Spinal cord (tissue), 10 donors: Measurements from ENCODE around the gene RNASEH2C. TPM values are rescaled to one million over a fixed set of nuclear protein-coding genes. Genes with fewer than 3 reads are reported as not detected.

Source experiments
- DNase-seq, 6 donors: peaks; one replicate each; pipeline versions ENCODE4 v3.0.0 to v3.0.0-alpha.2; 2013 to 2015; ENCODE audit warnings: low spot score in 6 of 6, low read depth in 4 of 6
- H3K27ac ChIP-seq: one replicate; pipeline ENCODE4 v1.5.1; 2013; ENCODE audit warnings: low read depth, low read length, control low read depth
- H3K27me3 ChIP-seq: one replicate; pipeline ENCODE4 v1.6.1; 2013; ENCODE audit warnings: low read length; ENCODE audit not compliant: control insufficient read depth, insufficient read depth
- H3K36me3 ChIP-seq: one replicate; pipeline ENCODE4 v1.6.1; 2013; ENCODE audit warnings: low read length; ENCODE audit not compliant: control insufficient read depth, insufficient read depth
- H3K4me1 ChIP-seq: one replicate; pipeline ENCODE4 v1.6.1; 2013; ENCODE audit warnings: low read length; ENCODE audit not compliant: control insufficient read depth, insufficient read depth
- H3K4me3 ChIP-seq: one replicate; pipeline ENCODE4 v1.5.1; 2013; ENCODE audit warnings: low read depth, low read length, control low read depth
- H3K9me3 ChIP-seq: one replicate; pipeline ENCODE4 v1.6.1; 2013; ENCODE audit warnings: low read length; ENCODE audit not compliant: control insufficient read depth, insufficient read depth
- WGBS: methylation state at CpG from one replicate; pipeline ENCODE4 v1.1.5; 2013; ENCODE audit warnings: missing lambda C conversion rate; ENCODE audit not compliant: insufficient coverage; 5-methylcytosine and 5-hydroxymethylcytosine counted together
- polyA plus RNA-seq, 2 donors: library from polyadenylated mRNA; unstranded; fragments of 120-200 nt; gene quantifications; one replicate each; pipeline ENCODE4 v1.2.1, GENCODE V29; 2013; ENCODE audit not compliant: insufficient read length in 2 of 2
- total RNA-seq, 2 donors: library from RNA; depleted of rRNA in 1 of 2; stranded (reverse); fragments of 120-200 nt in 1 of 2; fragments of >200 nt in 1 of 2; gene quantifications; one replicate each; pipeline versions ENCODE4 v1.2.3 to v1.2.4, GENCODE V29; 2013 to 2014
- donor health status: healthy.

The RNASEH2C gene
- total and polyA plus RNA-seq, 4 donors, result 11.8 to 56.5 (median 50.3) TPM

DNA sequence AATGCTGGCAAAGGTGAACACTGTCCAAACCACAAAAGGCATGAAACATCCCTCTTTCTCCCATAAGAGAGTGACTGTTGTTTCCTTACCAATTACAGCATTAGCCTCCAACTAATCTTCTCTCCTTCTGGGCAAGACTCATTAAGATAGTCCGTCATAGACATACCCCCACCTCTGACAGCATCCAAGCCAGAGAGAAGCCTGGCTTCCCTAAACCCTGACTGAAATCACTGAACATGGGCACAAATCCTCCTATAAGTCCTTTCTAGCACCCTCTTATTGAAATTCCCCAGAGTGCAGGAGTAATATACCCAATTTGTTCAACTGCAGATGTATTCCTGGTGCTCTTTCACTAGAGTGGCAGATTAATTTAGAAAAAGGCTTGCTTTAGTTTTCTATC, 1.7 kb upstream of the RNASEH2C start:
- Histone ChIP-seq H3K4me3 (no peak overlapping the region), H3K36me3 (peaks cover 30% of the 10 kb centered on the region), H3K27ac (no peak overlapping the region), H3K9me3 (no peaks in the 10 kb centered on the region), H3K27me3 (no peaks in the 10 kb centered on the region), H3K4me1 (peaks cover 26% of the 10 kb centered on the region)
- no peak for DNase-seq
- 89% methylated on average over 1 of the region's 1 CpG for WGBS

DNA sequence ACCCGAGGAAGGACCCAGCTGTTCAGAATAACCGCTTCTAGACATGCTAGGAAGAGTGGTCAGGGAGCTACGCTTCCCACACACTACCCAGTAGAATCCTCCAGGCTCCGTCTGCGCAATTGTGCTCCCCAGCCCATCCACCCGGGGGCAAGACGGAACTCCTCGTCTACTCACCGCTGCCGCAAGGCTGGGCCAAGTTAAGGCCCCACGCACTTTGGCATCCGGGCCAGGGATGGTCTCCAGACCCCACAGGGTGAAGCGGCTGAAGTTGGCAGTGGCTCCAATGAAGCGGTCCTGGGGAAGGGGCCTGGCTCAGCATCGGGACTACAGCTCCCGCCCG, 757 bp downstream of the RNASEH2C start:
- H3K9me3 ChIP-seq, result no peaks in the 10 kb centered on the region
- H3K27me3 ChIP-seq, result no peaks in the 10 kb centered on the region
- peaks cover 26% of the 10 kb centered on the region for H3K4me1 ChIP-seq
- WGBS, result 7% methylated on average over 17 of the region's 17 CpGs
- no peak for DNase-seq
- peaks cover 48% of the 10 kb centered on the region for H3K36me3 ChIP-seq
- H3K4me3 ChIP-seq, result peak overlapping the region; percentile 73
- H3K27ac ChIP-seq, result no peak overlapping the region

DNA sequence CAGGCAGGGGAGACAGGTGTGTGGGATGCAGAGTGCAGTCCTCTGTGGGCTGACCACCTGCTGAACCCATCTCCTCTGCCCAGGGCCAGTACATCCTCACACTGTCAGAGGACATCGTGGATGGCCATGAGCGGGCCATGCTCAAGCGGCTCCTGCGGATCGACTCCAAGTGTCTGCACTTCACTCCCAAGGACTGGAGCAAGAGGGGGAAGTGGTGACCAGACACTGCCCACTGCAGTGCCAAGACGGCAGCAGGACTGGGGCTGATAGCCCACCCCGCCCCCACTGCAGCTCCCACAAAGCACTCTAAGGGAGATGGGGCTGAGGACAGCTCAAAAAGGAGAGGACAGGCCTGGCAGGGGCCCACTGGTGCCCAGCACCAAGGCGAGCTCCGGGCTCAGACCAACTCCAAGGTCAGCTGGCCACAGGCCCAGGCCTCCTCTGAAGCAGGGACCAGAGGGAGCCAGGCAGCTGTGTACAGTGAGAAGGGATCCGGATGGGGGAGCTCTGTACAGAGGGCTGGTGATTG, 1.6 kb downstream of the RNASEH2C start:
- DNase-seq, result no peak
- no peaks in the 10 kb centered on the region for H3K9me3 ChIP-seq
- peaks cover 56% of the 10 kb centered on the region for H3K36me3 ChIP-seq
- 67% methylated on average over 7 of the region's 10 CpGs for WGBS
- H3K4me3 ChIP-seq, result peak overlapping the region; percentile 73
- H3K27ac ChIP-seq, result no peak overlapping the region
- no peaks in the 10 kb centered on the region for H3K27me3 ChIP-seq
- peaks cover 26% of the 10 kb centered on the region for H3K4me1 ChIP-seq

DNA sequence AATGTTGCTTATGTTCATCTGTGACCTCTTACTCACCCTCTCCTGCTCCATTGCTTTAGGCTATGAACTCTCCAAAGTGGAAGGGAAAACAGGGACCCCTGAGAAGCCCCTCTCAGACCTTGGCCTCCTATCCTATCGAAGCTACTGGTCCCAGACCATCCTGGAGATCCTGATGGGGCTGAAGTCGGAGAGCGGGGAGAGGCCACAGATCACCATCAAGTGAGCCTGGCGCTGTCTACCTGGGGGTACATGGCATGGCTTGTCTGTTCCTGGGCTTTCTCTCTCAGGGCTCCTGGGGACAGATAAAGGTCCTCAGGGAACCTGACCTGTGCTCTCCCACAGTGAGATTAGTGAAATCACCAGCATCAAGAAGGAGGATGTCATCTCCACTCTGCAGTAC, 2.1 kb downstream of the RNASEH2C start:
- Histone ChIP-seq H3K4me1 (peaks cover 31% of the 10 kb centered on the region), H3K4me3 (no peak overlapping the region), H3K27me3 (no peaks in the 10 kb centered on the region), H3K9me3 (no peaks in the 10 kb centered on the region), H3K27ac (no peak overlapping the region), H3K36me3 (peaks cover 61% of the 10 kb centered on the region)
- WGBS, result 96% methylated on average over 4 of the region's 4 CpGs
- no peak for DNase-seq

DNA sequence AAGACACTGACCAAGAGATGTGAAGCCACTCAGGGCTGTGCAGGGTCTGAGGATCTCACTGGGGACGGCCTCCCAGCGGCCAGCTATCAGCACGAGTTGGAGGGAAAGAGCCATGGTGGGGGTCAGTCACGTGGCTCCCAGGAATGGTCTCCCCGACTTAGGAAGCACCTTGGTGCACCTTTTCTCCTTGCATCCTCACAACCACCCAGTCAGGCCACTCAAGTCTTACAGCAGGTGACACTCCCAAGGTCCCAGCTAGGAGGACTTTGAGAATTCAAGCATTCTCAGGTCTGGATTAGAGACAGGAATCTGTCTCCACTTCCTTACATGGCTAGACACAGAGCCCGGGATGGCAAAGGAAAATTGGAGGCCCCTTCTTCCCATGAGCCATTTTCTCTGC, 2.7 kb downstream of the RNASEH2C start:
- H3K27ac ChIP-seq, result no peak overlapping the region
- H3K36me3 ChIP-seq, result peaks cover 67% of the 10 kb centered on the region

DNA sequence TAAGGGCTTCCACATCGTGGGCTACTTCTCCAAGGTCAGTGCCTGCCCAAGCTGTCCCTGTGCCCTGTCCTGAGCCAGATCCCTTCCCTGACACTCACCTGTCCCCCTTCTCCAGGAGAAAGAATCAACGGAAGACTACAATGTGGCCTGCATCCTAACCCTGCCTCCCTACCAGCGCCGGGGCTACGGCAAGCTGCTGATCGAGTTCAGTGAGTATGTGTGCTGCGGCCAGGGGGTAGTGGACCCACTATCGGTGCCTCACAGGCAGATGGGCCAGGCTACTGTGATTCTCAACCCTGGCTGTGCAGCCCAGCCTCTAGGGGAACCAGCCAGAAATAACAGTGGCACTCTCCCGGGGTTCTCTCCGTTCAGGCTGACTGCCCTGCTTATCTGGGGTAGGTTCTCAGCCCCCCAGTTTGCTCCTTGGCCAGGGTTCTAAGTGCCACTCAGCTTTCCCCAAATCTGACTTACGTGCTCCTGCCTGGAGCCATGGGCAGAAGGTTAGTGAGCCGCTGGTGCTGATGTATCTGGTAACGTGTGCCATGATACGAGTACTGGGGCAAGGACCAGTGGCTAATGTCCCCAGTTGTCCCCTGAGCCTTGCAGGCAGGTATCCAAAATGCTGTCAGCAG, 3.7 kb downstream of the RNASEH2C start:
- DNase-seq, result no peak
- H3K36me3 ChIP-seq, result peaks cover 67% of the 10 kb centered on the region

More for the DNA sequence above, 2.7 kb downstream of the RNASEH2C start:
- Histone ChIP-seq H3K4me3 (no peak overlapping the region), H3K9me3 (no peaks in the 10 kb centered on the region), H3K4me1 (peaks cover 38% of the 10 kb centered on the region), H3K27me3 (no peaks in the 10 kb centered on the region)
- DNase-seq, result no peak
- WGBS, result 86% methylated on average over 3 of the region's 6 CpGs

DNA sequence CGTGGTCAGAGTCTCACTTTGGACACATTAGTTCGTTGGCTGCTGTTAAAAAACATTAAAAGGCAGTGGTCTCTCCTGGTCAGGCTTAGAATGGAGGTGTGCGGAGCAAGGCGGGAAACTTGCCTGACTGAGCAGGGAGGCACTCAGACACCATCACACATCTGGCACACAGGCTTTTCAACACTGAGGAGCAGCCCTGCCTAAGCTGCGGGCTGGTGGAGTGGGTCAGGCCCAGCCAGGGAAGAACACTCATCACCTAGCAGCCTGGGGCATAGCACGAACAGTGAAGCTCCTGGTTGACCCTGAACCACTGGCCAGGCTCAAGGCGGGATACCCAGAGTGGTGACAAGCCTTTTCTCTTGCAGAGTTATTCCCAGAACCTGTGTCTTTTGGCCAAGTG, 4.3 kb downstream of the RNASEH2C start:
- WGBS, result 93% methylated on average over 5 of the region's 7 CpGs
- DNase-seq, result no peak
- Histone ChIP-seq H3K27ac (no peak overlapping the region), H3K27me3 (no peaks in the 10 kb centered on the region), H3K4me1 (peaks cover 46% of the 10 kb centered on the region), H3K36me3 (peaks cover 67% of the 10 kb centered on the region), H3K4me3 (no peak overlapping the region), H3K9me3 (no peaks in the 10 kb centered on the region)

More for the DNA sequence above, 3.7 kb downstream of the RNASEH2C start:
- WGBS, result 94% methylated on average over 14 of the region's 14 CpGs
- H3K9me3 ChIP-seq, result no peaks in the 10 kb centered on the region
- H3K27me3 ChIP-seq, result no peaks in the 10 kb centered on the region
- H3K4me3 ChIP-seq, result no peak overlapping the region
- peaks cover 43% of the 10 kb centered on the region for H3K4me1 ChIP-seq
- H3K27ac ChIP-seq, result no peak overlapping the region

DNA sequence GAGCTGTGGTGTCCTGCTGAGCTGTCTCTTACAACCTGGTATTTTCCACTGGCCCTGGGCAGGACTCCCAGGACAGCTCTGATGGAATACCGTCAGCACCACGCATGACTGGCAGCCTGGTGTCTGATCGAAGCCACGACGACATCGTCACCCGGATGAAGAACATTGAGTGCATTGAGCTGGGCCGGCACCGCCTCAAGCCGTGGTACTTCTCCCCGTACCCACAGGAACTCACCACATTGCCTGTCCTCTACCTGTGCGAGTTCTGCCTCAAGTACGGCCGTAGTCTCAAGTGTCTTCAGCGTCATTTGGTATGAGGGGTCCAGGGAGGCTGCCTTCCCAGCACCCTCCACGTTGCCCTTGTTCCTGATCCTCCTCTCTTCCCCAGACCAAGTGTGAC, 6.2 kb downstream of the RNASEH2C start:
- DNase-seq, result no peak
- H3K36me3 ChIP-seq, result peaks cover 63% of the 10 kb centered on the region
- H3K27me3 ChIP-seq, result no peaks in the 10 kb centered on the region
- 98% methylated on average over 15 of the region's 16 CpGs for WGBS
- H3K4me3 ChIP-seq, result no peak overlapping the region
- H3K4me1 ChIP-seq, result peaks cover 40% of the 10 kb centered on the region
- no peak overlapping the region for H3K27ac ChIP-seq
- H3K9me3 ChIP-seq, result no peaks in the 10 kb centered on the region

DNA sequence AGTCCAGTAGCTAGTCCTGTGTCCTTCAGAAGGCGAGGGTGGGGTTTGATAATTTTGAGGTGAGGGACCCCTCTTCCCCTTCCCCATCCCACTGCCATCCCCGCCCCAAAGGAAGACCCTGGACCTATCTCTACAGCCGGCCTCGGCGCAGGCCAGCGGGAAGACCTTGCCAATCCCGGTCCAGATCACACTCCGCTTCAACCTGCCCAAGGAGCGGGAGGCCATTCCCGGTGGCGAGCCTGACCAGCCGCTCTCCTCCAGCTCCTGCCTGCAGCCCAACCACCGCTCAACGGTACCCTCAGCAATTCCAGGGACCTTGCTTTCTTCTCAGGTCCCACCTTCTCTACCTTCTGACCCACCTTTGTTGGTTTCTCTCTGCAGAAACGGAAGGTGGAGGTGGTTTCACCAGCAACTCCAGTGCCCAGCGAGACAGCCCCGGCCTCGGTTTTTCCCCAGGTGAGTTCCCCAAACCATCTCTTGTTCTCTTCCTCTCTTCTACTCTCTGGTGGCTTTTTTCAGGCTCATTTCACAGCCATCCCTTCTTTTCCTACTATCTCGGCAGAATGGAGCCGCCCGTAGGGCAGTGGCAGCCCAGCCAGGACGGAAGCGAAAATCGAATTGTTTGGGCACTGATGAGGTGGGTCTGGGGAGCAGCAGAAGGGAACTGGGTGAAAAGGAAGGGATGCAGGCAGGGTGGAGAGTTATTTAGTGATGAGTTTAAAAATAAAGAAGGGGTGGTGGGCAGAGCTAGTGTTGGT, 7.2 kb downstream of the RNASEH2C start:
- DNase-seq, result no peak
- peaks cover 29% of the 10 kb centered on the region for H3K4me1 ChIP-seq
- H3K36me3 ChIP-seq, result peaks cover 52% of the 10 kb centered on the region
- H3K27me3 ChIP-seq, result no peaks in the 10 kb centered on the region
- no peak overlapping the region for H3K4me3 ChIP-seq
- H3K9me3 ChIP-seq, result no peaks in the 10 kb centered on the region
- no peak overlapping the region for H3K27ac ChIP-seq
- 96% methylated on average over 19 of the region's 24 CpGs for WGBS

DNA sequence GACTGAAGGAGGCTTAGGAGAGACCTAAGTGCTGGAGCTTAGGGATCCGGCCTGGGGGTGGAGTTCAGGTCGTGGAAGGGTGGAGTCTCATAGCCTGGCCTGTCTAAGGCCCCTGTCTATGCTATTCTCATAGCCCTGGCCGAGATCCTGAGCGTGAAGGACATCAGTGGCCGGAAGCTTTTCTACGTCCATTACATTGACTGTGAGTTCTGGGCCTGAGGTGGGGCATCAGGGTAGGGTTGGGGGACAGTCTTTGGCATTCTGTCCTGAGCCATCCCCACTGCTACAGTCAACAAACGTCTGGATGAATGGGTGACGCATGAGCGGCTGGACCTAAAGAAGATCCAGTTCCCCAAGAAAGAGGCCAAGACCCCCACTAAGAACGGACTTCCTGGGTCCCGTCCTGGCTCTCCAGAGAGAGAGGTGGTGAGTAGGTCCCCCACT, 7.9 kb downstream of the RNASEH2C start:
- 18% methylated on average over 7 of the region's 11 CpGs for WGBS
- Histone ChIP-seq H3K4me1 (peaks cover 23% of the 10 kb centered on the region), H3K27me3 (no peaks in the 10 kb centered on the region), H3K36me3 (peaks cover 45% of the 10 kb centered on the region), H3K4me3 (peak overlapping the region; percentile 98), H3K9me3 (no peaks in the 10 kb centered on the region), H3K27ac (peak overlapping the region; percentile 100)
- DNase-seq, result no peak
